Measurements from ENCODE around the gene TMEM44. TPM values are rescaled to one million over a fixed set of nuclear protein-coding genes. Genes with fewer than 3 reads are reported as not detected.

TMEM44 gene
- polyA plus RNA-seq, 1 donor (not counting 4 experiments of a cell fraction or from before 2014, with no cell fraction given): 13.3 TPM

- H3K27ac ChIP-seq (ENCODE audit: control insufficient read depth, insufficient read depth, low read length): no peak overlapping the region
- no peak overlapping the region for H3K4me3 ChIP-seq (ENCODE audit: control insufficient read depth in 2 of 3, extremely low read depth in 1 of 3, insufficient read depth in 2 of 3, low read depth in 1 of 3, low read length in 3 of 3)
- dilution Hi-C loops (cut with MboI; ENCODE audit: extremely low pct_ligation_motif_present, low sequenced_read_pairs): no loop called here
- H3K27me3 ChIP-seq (ENCODE audit: control insufficient read depth, extremely low read depth, insufficient read depth, low read length): no peaks in the 10 kb centered on the region
- FAIRE-seq: no peak
- no peak overlapping the region for H3K4me2 ChIP-seq (ENCODE audit: control insufficient read depth, extremely low read depth, insufficient read depth, low read depth, low read length)
- no peaks in the 10 kb centered on the region for H3K9me3 ChIP-seq (ENCODE audit: control insufficient read depth, low read depth, low read length)
- no peaks in the 10 kb centered on the region for H3K9me1 ChIP-seq (ENCODE audit: control insufficient read depth, extremely low read depth, insufficient read depth, low read length)
- no peaks in the 10 kb centered on the region for H3K79me2 ChIP-seq (ENCODE audit: control insufficient read depth, insufficient read depth, low read length)
- H2AFZ ChIP-seq (ENCODE audit: control insufficient read depth, low read length): no peak overlapping the region
- H3K9ac ChIP-seq (ENCODE audit: control insufficient read depth, extremely low read depth, insufficient read depth, low read length): no peak overlapping the region
- H4K20me1 ChIP-seq (ENCODE audit: control insufficient read depth, extremely low read depth, insufficient read depth, low read length): no peaks in the 10 kb centered on the region
- H3K36me3 ChIP-seq (ENCODE audit: control insufficient read depth in 2 of 2, extremely low read depth in 1 of 2, insufficient read depth in 2 of 2, low read length in 2 of 2): peaks cover 5 to 13% of the 10 kb centered on the region in 2 experiments
- TF ChIP-seq CTCF (optimal IDR thresholded peaks at IDR 0.05 in 1 of 3, IDR thresholded peaks at IDR 0.05 in 1 of 3, conservative IDR thresholded peaks at IDR 0.05 in 1 of 3; ENCODE audit: extremely low read depth in 1 of 3, insufficient read depth in 2 of 3, low read length in 3 of 3): no peak
- TF ChIP-seq EZH2 (IDR thresholded peaks at IDR 0.05; ENCODE audit: low read length): no peak
- no peak for DNase-seq (ENCODE audit: low read depth, low spot score)
- no peaks in the 10 kb centered on the region for H3K4me1 ChIP-seq (ENCODE audit: control insufficient read depth, extremely low read depth, insufficient read depth, low read length)
These were observed 34.3 kb downstream of the TMEM44 start for GRCh38 chr3:194598771-194599557.

GRCh38 chr3:194596906-194597305 is 36.3 kb downstream of the TMEM44 start:
- DNase-seq (ENCODE audit: low read depth, low spot score) (no peak), FAIRE-seq (no peak)
- Histone ChIP-seq H2AFZ (ENCODE audit: control insufficient read depth, low read length) (no peak overlapping the region), H3K4me2 (ENCODE audit: control insufficient read depth, extremely low read depth, insufficient read depth, low read depth, low read length) (no peak overlapping the region), H3K9me1 (ENCODE audit: control insufficient read depth, extremely low read depth, insufficient read depth, low read length) (no peaks in the 10 kb centered on the region), H3K27me3 (ENCODE audit: control insufficient read depth, extremely low read depth, insufficient read depth, low read length) (no peaks in the 10 kb centered on the region), H3K79me2 (ENCODE audit: control insufficient read depth, insufficient read depth, low read length) (no peaks in the 10 kb centered on the region), H3K36me3 (ENCODE audit: control insufficient read depth in 2 of 2, extremely low read depth in 1 of 2, insufficient read depth in 2 of 2, low read length in 2 of 2) (peaks cover 2 to 13% of the 10 kb centered on the region in 2 experiments), H3K9ac (ENCODE audit: control insufficient read depth, extremely low read depth, insufficient read depth, low read length) (no peak overlapping the region), H4K20me1 (ENCODE audit: control insufficient read depth, extremely low read depth, insufficient read depth, low read length) (no peaks in the 10 kb centered on the region), H3K4me3 (ENCODE audit: control insufficient read depth in 2 of 3, extremely low read depth in 1 of 3, insufficient read depth in 2 of 3, low read depth in 1 of 3, low read length in 3 of 3) (no peak overlapping the region), H3K4me1 (ENCODE audit: control insufficient read depth, extremely low read depth, insufficient read depth, low read length) (peaks cover 16% of the 10 kb centered on the region), H3K9me3 (ENCODE audit: control insufficient read depth, low read depth, low read length) (no peaks in the 10 kb centered on the region), H3K27ac (ENCODE audit: control insufficient read depth, insufficient read depth, low read length) (no peak overlapping the region)
- no peak for TF ChIP-seq CTCF (optimal IDR thresholded peaks at IDR 0.05 in 1 of 3, IDR thresholded peaks at IDR 0.05 in 1 of 3, conservative IDR thresholded peaks at IDR 0.05 in 1 of 3; ENCODE audit: extremely low read depth in 1 of 3, insufficient read depth in 2 of 3, low read length in 3 of 3)
- no peak for TF ChIP-seq EZH2 (IDR thresholded peaks at IDR 0.05; ENCODE audit: low read length)
- dilution Hi-C loops (cut with MboI; ENCODE audit: extremely low pct_ligation_motif_present, low sequenced_read_pairs): no loop called here
